Ovary (tissue), 9 donors: ENCODE results near the gene ANKRD33B. TPM values are rescaled to one million over a fixed set of nuclear protein-coding genes. Genes with fewer than 3 reads are reported as not detected.

Source experiments
- DNase-seq, 5 donors: peaks; one replicate each; pipeline ENCODE4 v3.0.0-alpha.2; 2019 to 2020
- H3K27ac ChIP-seq, 2 donors: fragments of 200-600 bp; one replicate each; pipeline versions ENCODE4 v1.5.1 to v1.8.0; 2019 to 2022
- H3K27me3 ChIP-seq: fragments of 200-600 bp; one replicate; pipeline ENCODE4 v1.8.0; 2022
- H3K36me3 ChIP-seq: fragments of 200-600 bp; sonication (generic); one replicate; pipeline ENCODE4 v1.5.1; 2019
- H3K4me1 ChIP-seq: one replicate; pipeline ENCODE4 v1.8.1; 2013; ENCODE audit warnings: mild to moderate bottlenecking, moderate library complexity; ENCODE audit not compliant: insufficient read depth
- H3K4me3 ChIP-seq: fragments of 200-600 bp; sonication (generic); one replicate; pipeline ENCODE4 v1.5.1; 2017
- H3K9me3 ChIP-seq, 2 donors: fragments of 200-600 bp in 1 of 2; sonication (generic) in 1 of 2; one replicate each; pipeline versions ENCODE4 v1.5.1 to v1.8.1; 2013 to 2019; ENCODE audit warnings: mild to moderate bottlenecking in 1 of 2, moderate library complexity in 1 of 2
- CTCF ChIP-seq, 3 donors: fragments of 450-650 bp in 2 of 3; fragments of 200-600 bp in 1 of 3; IDR thresholded peaks; one replicate each; pipeline versions ENCODE4 v1.5.1 to v1.8.0; 2016 to 2022; ENCODE audit warnings: antibody characterized with exemption in 3 of 3, mild to moderate bottlenecking in 1 of 3
- EP300 ChIP-seq: sonication (generic); formaldehyde crosslinking; IDR thresholded peaks from one replicate; pipeline ENCODE4 v1.6.1; 2017; ENCODE audit warnings: antibody characterized with exemption
- POLR2A ChIP-seq: fragments of 450-650 bp; IDR thresholded peaks from one replicate; pipeline ENCODE4 v1.6.1; 2017; ENCODE audit warnings: antibody characterized with exemption, mild to moderate bottlenecking, moderate library complexity
- WGBS, 3 donors: extraction: QIAGEN DNeasy Blood & Tissue Kit in 1 of 3; methylation state at CpG; one replicate each; pipeline versions ENCODE4 v1.1.5 to v1.1.7; 2013 to 2017; 5-methylcytosine and 5-hydroxymethylcytosine counted together
- intact Hi-C, 4 donors: fragments of 100-400 bp; cut with DNase I; formaldehyde crosslinking; loops; one replicate each; pipeline versions ENCODE4 v1.11.0 to v1.15.1; 2022 to 2023
- polyA plus RNA-seq, 2 donors: library from polyadenylated mRNA; stranded (reverse); fragments of 200-250 nt in 1 of 2; fragments of 350-450 nt in 1 of 2; fragmentation: Illumina TruSeq in 1 of 2; extraction: RNeasy Lipid Tissue Mini Kit (QIAGEN cat#74804) in 1 of 2; gene quantifications; one replicate each; pipeline ENCODE4 v1.2.3, GENCODE V29; 2013 to 2014
- total RNA-seq, 7 donors: library from RNA; depleted of rRNA in 2 of 7; stranded (reverse); fragments of >200 nt in 2 of 7; fragmentation: NEBNext Ultra II Directional in 3 of 7; extraction: Animal tissue kit (Norgen Biotek cat#: 25700) in 3 of 7; gene quantifications; one replicate each; pipeline versions ENCODE4 v1.1.0 to v1.2.4, GENCODE V29; 2016 to 2023
- donor health status: DM: no; HTN: no; CAD: no; lungs with moderate emphysema.
- donor health status: DM: no; HTN: no; CAD: no.
- donor health status: Bipolar disorder and iron deficiency.
- donor health status: DM: yes; HTN: yes; CAD: no.
- donor health status: DM: no; HTN: no; CAD: no.
- donor health status: DM: yes; HTN: yes; CAD: no.

The ANKRD33B gene
- total and polyA plus RNA-seq, 9 donors: 0.65 to 13.3 (median 1.9) TPM

DNA sequence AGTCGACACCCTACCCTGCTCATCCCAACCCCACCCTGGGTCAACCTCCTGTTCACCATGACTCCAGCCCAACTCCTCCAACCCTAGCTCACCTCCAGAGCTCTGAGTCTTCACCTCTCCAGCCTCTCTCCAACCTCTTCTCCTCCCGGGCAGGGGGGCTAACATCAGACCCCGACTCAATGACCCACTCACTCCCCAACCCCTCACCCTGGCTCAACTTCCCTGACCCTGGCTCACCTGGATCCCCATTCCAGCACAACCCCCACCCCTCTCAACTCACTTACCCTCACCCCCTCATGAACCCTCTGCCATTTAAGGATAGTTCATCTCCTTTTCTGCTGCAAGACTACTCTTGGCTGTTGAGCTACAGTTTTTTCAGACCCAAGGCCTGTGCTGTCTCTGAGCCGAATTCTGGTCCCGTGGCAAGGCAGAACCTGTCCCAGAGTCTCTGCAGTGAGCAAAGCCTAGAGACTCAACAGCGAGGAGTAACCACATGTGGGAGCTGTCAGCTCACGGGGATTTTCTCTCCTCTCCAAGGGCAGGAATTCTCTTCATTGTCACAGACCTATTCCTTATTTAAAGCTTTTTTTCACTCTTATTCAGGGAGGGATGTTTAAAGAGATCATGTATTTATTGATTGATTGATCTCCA lies 29.8 kb downstream of the ANKRD33B start:
- WGBS, 3 donors: 77 to 85% (median 78%) methylated on average over 7 of the region's 7 CpGs
- H3K4me1 ChIP-seq: peaks cover 3% of the 10 kb centered on the region
- no peaks in the 10 kb centered on the region for H3K9me3 ChIP-seq
- intact Hi-C loops: no loop called here
- H3K4me3 ChIP-seq: no peak overlapping the region
- DNase-seq: no peak
- TF ChIP-seq POLR2A: no peak
- no peak for TF ChIP-seq CTCF (IDR thresholded peaks at IDR 0.05)
- no peak for TF ChIP-seq EP300
- H3K36me3 ChIP-seq: no peaks in the 10 kb centered on the region
- no peak overlapping the region for H3K27ac ChIP-seq
- H3K27me3 ChIP-seq: no peaks in the 10 kb centered on the region

GRCh38 chr5:10594591-10595210 lies 30.8 kb downstream of the ANKRD33B start:
- H3K4me3 ChIP-seq: no peak overlapping the region
- no peaks in the 10 kb centered on the region for H3K9me3 ChIP-seq
- intact Hi-C loops: no loop called here
- no peak overlapping the region for H3K27ac ChIP-seq
- 63 to 74% (median 68%) methylated on average over 11 of the region's 11 CpGs for WGBS, 3 donors
- TF ChIP-seq EP300 (no peak), CTCF (IDR thresholded peaks at IDR 0.05) (no peak), POLR2A (no peak)
- no peaks in the 10 kb centered on the region for H3K36me3 ChIP-seq
- no peak for DNase-seq
- no peaks in the 10 kb centered on the region for H3K27me3 ChIP-seq
- peaks cover 3% of the 10 kb centered on the region for H3K4me1 ChIP-seq

- Histone ChIP-seq H3K27ac (peak overlapping the region in 1 of 2 donors; percentile 55), H3K27me3 (no peaks in the 10 kb centered on the region), H3K4me1 (peaks cover 3% of the 10 kb centered on the region), H3K9me3 (no peaks in the 10 kb centered on the region), H3K4me3 (no peak overlapping the region), H3K36me3 (no peaks in the 10 kb centered on the region)
- TF ChIP-seq POLR2A (no peak), EP300 (no peak), CTCF (IDR thresholded peaks at IDR 0.05) (no peak)
- WGBS, 3 donors: 96 to 97% (median 97%) methylated on average over 6 of the region's 6 CpGs
- intact Hi-C loops: no loop called here
- no peak for DNase-seq
Measured at GRCh38 chr5:10595293-10595671, 31.4 kb downstream of the ANKRD33B start.

GRCh38 chr5:10595672-10596309 lies 31.9 kb downstream of the ANKRD33B start:
- peaks cover 3% of the 10 kb centered on the region for H3K4me1 ChIP-seq
- H3K36me3 ChIP-seq: no peaks in the 10 kb centered on the region
- no peaks in the 10 kb centered on the region for H3K27me3 ChIP-seq
- no peak overlapping the region for H3K4me3 ChIP-seq
- H3K27ac ChIP-seq: peak overlapping the region in 1 of 2 donors; percentile 55
- no peaks in the 10 kb centered on the region for H3K9me3 ChIP-seq
- TF ChIP-seq CTCF (IDR thresholded peaks at IDR 0.05) (no peak), POLR2A (no peak), EP300 (no peak)
- intact Hi-C loops: no loop called here
- WGBS, 3 donors: 16 to 21% (median 18%) methylated on average over 8 of the region's 8 CpGs
- peak in 4 of 5 donors; percentile 43 to 51 (median 48) for DNase-seq
